ENCODE measurements around the gene TANGO2.

DNA sequence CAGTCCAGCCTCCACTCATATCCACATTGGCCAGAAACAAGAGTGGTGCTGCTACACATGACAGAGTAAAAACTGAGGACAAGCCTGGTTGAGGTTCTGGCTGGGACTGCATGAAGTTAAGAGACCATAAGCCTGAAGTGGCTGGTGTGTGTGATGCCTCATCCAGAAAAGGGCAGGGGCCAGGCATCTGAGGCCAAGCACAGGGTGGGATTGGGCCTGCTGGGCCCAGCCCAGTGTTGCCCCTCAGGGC, 29.6 kb upstream of the TANGO2 start:
- TF ChIP-seq, protein P1, sequence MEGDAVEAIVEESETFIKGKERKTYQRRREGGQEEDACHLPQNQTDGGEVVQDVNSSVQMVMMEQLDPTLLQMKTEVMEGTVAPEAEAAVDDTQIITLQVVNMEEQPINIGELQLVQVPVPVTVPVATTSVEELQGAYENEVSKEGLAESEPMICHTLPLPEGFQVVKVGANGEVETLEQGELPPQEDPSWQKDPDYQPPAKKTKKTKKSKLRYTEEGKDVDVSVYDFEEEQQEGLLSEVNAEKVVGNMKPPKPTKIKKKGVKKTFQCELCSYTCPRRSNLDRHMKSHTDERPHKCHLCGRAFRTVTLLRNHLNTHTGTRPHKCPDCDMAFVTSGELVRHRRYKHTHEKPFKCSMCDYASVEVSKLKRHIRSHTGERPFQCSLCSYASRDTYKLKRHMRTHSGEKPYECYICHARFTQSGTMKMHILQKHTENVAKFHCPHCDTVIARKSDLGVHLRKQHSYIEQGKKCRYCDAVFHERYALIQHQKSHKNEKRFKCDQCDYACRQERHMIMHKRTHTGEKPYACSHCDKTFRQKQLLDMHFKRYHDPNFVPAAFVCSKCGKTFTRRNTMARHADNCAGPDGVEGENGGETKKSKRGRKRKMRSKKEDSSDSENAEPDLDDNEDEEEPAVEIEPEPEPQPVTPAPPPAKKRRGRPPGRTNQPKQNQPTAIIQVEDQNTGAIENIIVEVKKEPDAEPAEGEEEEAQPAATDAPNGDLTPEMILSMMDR (IDR thresholded peaks at IDR 0.05 in 2 of 3, conservative IDR thresholded peaks at IDR 0.05 in 1 of 3; ENCODE audit: borderline replicate concordance in 1 of 3, insufficient read depth in 1 of 3, low read depth in 2 of 3, low read length in 2 of 3) = no peak
- no peak for TF ChIP-seq EZH2phosphoT487 (IDR thresholded peaks at IDR 0.05; ENCODE audit: borderline replicate concordance)
- no peak for TF ChIP-seq EZH2 (IDR thresholded peaks at IDR 0.05)
- no peak for TF ChIP-seq POLR2A (IDR thresholded peaks at IDR 0.05; ENCODE audit: borderline replicate concordance, extremely low read depth, insufficient read depth, insufficient read length)
- TF ChIP-seq ZFX (IDR thresholded peaks at IDR 0.05) = no peak
- no peak for TF ChIP-seq POLR2AphosphoS5 (IDR thresholded peaks at IDR 0.05; ENCODE audit: low read depth, low read length)
- no peak for TF ChIP-seq TCF7L2 (IDR thresholded peaks at IDR 0.05; ENCODE audit: borderline replicate concordance, extremely low read depth, insufficient read depth, insufficient read length)
- no peak for TF ChIP-seq CEBPB (IDR thresholded peaks at IDR 0.05; ENCODE audit: low read depth)
- no peak for TF ChIP-seq RAD21 (IDR thresholded peaks at IDR 0.05; ENCODE audit: low read depth)
- TF ChIP-seq SIN3A (IDR thresholded peaks at IDR 0.05; ENCODE audit: low read depth) = no peak
- TF ChIP-seq YY1 (IDR thresholded peaks at IDR 0.05; ENCODE audit: extremely low read depth, insufficient replicate concordance, low read depth, low read length) = no peak

Data from HCT116 (cell line).